Hematopoietic multipotent progenitor cell treated with erythropoietin and hydrocortisone succinate and interleukin-3 and kit ligand, for 15 days (in vitro differentiated cells): ENCODE results near the gene PPP1R14C.

ENCODE experiments used
- DNase-seq: peaks from one replicate; pipeline ENCODE4 v3.0.0-alpha.2; 2015; ENCODE audit warnings: low spot score

The PPP1R14C gene

GRCh38 chr6:150296890-150297289 is 154.0 kb downstream of the PPP1R14C start:
- no peak for DNase-seq

GRCh38 chr6:150297327-150298029 is 154.6 kb downstream of the PPP1R14C start:
- DNase-seq = peak; percentile 21

GRCh38 chr6:150298030-150298380 is 155.2 kb downstream of the PPP1R14C start:
- DNase-seq = no peak

GRCh38 chr6:150298676-150299075 is 155.8 kb downstream of the PPP1R14C start:
- no peak for DNase-seq
